ENCODE data around the gene SLC6A9.

The SLC6A9 gene

GRCh38 chr1:43999455-43999854 is 31.8 kb downstream of the SLC6A9 start:
- no peak for DNase-seq (ENCODE audit: low read depth, low spot score)
- TF ChIP-seq CTCF (IDR thresholded peaks at IDR 0.05; ENCODE audit: low read depth, low read length): no peak
- no peak overlapping the region for H3K4me3 ChIP-seq (ENCODE audit: low read depth, low read length)
- in situ Hi-C loops (cut with HindIII; ENCODE audit: low sequenced_read_pairs): no loop called here

- no peak for DNase-seq (ENCODE audit: low read depth, low spot score)
- no peak overlapping the region for H3K4me3 ChIP-seq (ENCODE audit: low read depth, low read length)
- no peak for TF ChIP-seq CTCF (IDR thresholded peaks at IDR 0.05; ENCODE audit: low read depth, low read length)
- in situ Hi-C loops (cut with HindIII; ENCODE audit: low sequenced_read_pairs): no loop called here
These were observed 33.3 kb downstream of the SLC6A9 start for GRCh38 chr1:43998000-43998378.

GRCh38 chr1:43997295-43997999 is 33.8 kb downstream of the SLC6A9 start:
- in situ Hi-C loops (cut with HindIII; ENCODE audit: low sequenced_read_pairs): no loop called here
- no peak for TF ChIP-seq CTCF (IDR thresholded peaks at IDR 0.05; ENCODE audit: low read depth, low read length)
- no peak for DNase-seq (ENCODE audit: low read depth, low spot score)
- H3K4me3 ChIP-seq (ENCODE audit: low read depth, low read length): no peak overlapping the region

GRCh38 chr1:43996733-43997115 is 34.5 kb downstream of the SLC6A9 start:
- no peak overlapping the region for H3K4me3 ChIP-seq (ENCODE audit: low read depth, low read length)
- DNase-seq (ENCODE audit: low read depth, low spot score): no peak
- TF ChIP-seq CTCF (IDR thresholded peaks at IDR 0.05; ENCODE audit: low read depth, low read length): no peak
- in situ Hi-C loops (cut with HindIII; ENCODE audit: low sequenced_read_pairs): no loop called here

GRCh38 chr1:43995984-43996732 is 35.1 kb downstream of the SLC6A9 start:
- in situ Hi-C loops (cut with HindIII; ENCODE audit: low sequenced_read_pairs): no loop called here
- H3K4me3 ChIP-seq (ENCODE audit: low read depth, low read length): no peak overlapping the region
- no peak for TF ChIP-seq CTCF (IDR thresholded peaks at IDR 0.05; ENCODE audit: low read depth, low read length)
- no peak for DNase-seq (ENCODE audit: low read depth, low spot score)

DNA sequence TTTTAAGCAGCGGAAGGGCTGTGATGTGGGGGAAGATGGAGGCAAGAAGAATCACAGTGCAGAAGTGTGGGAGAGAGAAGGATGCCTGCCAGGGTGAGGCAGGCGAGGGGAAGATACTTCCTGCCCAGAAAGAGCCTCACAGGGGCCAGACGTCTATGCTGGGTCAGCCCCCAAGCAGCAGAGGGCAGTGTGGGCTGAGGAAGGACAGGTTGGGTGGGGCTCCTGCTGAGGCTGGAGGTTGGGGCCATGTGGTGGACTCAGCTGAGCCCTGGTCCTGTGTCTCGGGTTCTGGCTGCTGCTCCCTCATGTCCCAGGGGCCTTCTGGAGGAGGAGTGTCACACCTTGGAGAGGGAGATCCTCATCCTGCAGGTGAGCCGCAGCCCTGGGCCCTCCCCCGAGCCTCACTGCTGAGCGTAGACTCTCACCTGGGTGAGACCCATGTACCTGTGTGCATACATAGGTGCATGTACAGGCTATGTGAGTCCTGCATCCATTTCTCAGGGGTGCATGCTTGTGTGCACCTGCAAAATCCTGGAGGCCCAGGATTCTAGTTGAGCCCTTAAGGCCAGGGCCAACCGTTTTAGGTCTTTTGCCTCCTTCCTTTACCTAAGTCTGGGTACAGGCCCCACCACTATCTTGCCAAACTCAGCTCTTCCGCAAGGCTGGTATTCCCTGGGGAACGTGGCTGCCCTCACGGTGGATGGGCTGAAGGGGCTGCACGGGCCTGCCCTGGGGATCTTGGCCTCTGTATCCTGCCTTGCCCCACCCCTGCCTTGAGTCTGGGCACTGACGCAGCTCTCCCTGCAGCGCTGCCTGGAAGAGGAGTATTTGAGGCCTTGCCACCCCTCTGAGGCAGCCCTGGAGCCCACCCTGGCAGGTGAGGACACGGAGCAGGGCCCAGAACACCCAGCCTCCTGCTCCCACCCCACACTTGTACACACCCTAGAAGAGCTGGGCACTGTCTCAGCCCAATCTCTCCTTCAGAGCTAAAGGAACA is 36.2 kb downstream of the SLC6A9 start:
- H3K4me3 ChIP-seq (ENCODE audit: low read depth, low read length): no peak overlapping the region

More for the DNA sequence above, 36.2 kb downstream of the SLC6A9 start:
- in situ Hi-C loops (cut with HindIII; ENCODE audit: low sequenced_read_pairs): no loop called here
- TF ChIP-seq CTCF (IDR thresholded peaks at IDR 0.05; ENCODE audit: low read depth, low read length): peak; percentile 33
- DNase-seq (ENCODE audit: low read depth, low spot score): no peak

Data from astrocyte of the spinal cord (primary cell).